ENCODE results near the gene HDAC4.

HDAC4 gene

GRCh38 chr2:239425631-239426030, 24.8 kb upstream of the HDAC4 start:
- no peak for DNase-seq

- DNase-seq: no peak
These were observed 23.7 kb upstream of the HDAC4 start for GRCh38 chr2:239424337-239425045.

- DNase-seq: no peak
These were observed 22.7 kb upstream of the HDAC4 start for GRCh38 chr2:239423551-239423950.

- no peak for DNase-seq
These were observed 21.0 kb upstream of the HDAC4 start for GRCh38 chr2:239421851-239422250.

GRCh38 chr2:239420082-239420481, 19.3 kb upstream of the HDAC4 start:
- DNase-seq: no peak

- DNase-seq: no peak
These were observed 18.1 kb upstream of the HDAC4 start for GRCh38 chr2:239418918-239419317.

GRCh38 chr2:239412905-239413603, 12.2 kb upstream of the HDAC4 start:
- DNase-seq: no peak

- DNase-seq: no peak
These were observed 10.9 kb upstream of the HDAC4 start for GRCh38 chr2:239411549-239412319.

GRCh38 chr2:239411117-239411516, 10.3 kb upstream of the HDAC4 start:
- DNase-seq: no peak

- DNase-seq: no peak
These were observed 9.2 kb upstream of the HDAC4 start for GRCh38 chr2:239409976-239410375.

- no peak for DNase-seq
These were observed 6.3 kb upstream of the HDAC4 start for GRCh38 chr2:239407112-239407511.

- DNase-seq: no peak
These were observed 5.6 kb upstream of the HDAC4 start for GRCh38 chr2:239406316-239406995.

GRCh38 chr2:239405071-239405470, 4.3 kb upstream of the HDAC4 start:
- DNase-seq: no peak

- DNase-seq: no peak
These were observed 1.8 kb upstream of the HDAC4 start for GRCh38 chr2:239402666-239403065.

- DNase-seq: no peak
These were observed 1.0 kb upstream of the HDAC4 start for GRCh38 chr2:239401881-239402233.

- DNase-seq: peak; percentile 99
These were observed 454 bp upstream of the HDAC4 start for GRCh38 chr2:239401067-239401880.

- peak; percentile 33 for DNase-seq
These were observed 762 bp downstream of the HDAC4 start for GRCh38 chr2:239399921-239400595.

- peak; percentile 47 for DNase-seq
These were observed 1.3 kb downstream of the HDAC4 start for GRCh38 chr2:239399433-239399920.

- no peak for DNase-seq
These were observed 2.3 kb downstream of the HDAC4 start for GRCh38 chr2:239398521-239398921.

- DNase-seq: no peak
These were observed 2.8 kb downstream of the HDAC4 start for GRCh38 chr2:239397931-239398471.

Data from stimulated activated CD4-positive, alpha-beta T cell treated with anti-CD3 and anti-CD28 coated beads, Interleukin-4, amount 100 ng/mL, for 1 hour (primary cell).